GM18951 (cell line): ENCODE results near the gene PHLDB2.

Experiments used
- POLR2A ChIP-seq: IDR thresholded peaks from 4 replicates; pipeline ENCODE4 v1.6.1; 2011; ENCODE audit warnings: mild to moderate bottlenecking; ENCODE audit not compliant: insufficient read length, insufficient read depth; ENCODE audit errors: extremely low read depth
- in situ Hi-C: fragments of 300-500 bp; cut with MboI; formaldehyde crosslinking; loops from one replicate; pipeline ENCODE4 v1.12.0; 2022; ENCODE audit warnings: low sequenced_read_pairs, mixed read lengths, inconsistent platforms; ENCODE audit not compliant: unreplicated experiment

The PHLDB2 gene

DNA sequence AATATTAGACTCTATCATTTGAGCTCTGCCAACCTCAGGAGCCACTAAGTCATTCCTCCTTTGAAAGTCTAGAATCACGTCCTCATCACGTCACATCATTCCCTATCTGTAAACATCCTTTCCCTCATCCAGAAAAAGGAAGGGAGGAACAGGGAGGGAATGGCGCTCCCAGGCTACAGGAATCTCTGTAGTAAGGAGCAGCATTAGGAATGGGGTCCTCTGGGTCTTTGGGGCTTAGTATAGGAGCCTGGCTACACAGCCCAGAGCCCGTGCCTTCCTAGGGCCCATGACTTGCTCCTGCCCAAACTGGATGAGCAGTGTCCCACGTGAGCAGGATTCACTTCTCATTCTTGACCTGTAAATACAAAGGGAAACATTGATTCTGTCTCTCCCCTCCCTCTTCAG is 141.3 kb downstream of the PHLDB2 start:
- in situ Hi-C loops = no loop called here
- TF ChIP-seq POLR2A = no peak

- no peak for TF ChIP-seq POLR2A
- in situ Hi-C loops = no loop called here
Observed at GRCh38 chr3:112000966-112001365, 141.9 kb downstream of the PHLDB2 start.

DNA sequence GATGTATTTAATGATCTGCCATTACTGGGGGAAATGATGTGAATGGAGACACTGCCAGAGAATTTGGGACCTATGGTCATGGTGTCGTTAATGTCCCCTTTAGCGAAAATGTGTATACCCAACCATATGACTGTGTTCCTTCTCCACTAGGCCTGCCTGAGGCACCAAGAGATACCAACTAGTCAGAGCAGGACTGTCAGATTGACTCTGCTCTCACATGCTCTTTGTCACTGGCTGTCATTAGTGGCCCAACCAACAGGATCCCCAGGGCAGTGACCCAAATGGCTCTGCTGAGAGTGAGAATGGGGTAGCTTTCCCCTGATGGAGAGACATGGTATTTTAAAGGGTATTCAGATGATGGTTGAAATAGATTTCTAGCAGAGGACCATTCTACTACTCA is 142.5 kb downstream of the PHLDB2 start:
- no peak for TF ChIP-seq POLR2A
- in situ Hi-C loops = no loop called here

DNA sequence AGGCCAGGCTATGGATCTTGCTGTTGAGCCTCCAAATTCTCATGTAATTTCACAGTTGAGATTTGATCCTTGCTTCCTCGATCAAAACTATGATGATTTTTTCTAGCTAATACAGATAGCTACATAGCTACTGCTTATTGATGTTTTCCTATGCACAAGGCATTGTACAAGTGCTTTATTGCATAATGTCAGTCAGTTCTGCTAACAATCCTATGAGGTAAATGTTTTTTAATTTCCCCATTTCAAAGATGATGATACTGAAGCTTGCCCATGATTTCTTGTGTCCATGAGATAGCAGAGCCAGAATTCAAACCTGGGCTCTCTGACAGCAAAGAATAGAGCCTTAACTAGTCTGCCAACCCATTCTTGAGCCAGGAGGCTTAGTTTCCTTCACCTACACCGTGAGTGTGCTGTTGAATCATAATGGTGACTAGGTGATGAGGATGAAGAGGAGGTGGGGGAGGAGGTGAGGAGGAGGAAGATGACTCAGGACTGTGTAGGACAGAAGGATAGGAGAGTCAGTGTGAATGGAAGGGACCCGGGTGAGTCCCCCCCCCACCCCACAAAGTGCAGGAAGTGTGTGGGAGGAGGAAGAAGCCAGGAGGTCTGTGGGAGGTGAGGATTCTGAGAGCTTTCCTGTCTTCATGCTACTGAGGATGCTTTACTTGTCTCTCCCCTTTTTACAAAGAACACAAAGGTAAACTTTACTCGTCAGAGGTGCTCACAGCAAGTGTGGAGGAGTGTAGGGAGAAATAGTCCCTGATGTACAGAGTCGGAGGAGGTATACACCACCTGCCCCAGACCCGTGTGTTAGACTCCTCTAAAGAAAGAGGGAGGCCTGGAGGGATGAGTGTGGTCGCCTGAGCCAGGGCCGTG is 143.3 kb downstream of the PHLDB2 start:
- in situ Hi-C loops = no loop called here
- no peak for TF ChIP-seq POLR2A

DNA sequence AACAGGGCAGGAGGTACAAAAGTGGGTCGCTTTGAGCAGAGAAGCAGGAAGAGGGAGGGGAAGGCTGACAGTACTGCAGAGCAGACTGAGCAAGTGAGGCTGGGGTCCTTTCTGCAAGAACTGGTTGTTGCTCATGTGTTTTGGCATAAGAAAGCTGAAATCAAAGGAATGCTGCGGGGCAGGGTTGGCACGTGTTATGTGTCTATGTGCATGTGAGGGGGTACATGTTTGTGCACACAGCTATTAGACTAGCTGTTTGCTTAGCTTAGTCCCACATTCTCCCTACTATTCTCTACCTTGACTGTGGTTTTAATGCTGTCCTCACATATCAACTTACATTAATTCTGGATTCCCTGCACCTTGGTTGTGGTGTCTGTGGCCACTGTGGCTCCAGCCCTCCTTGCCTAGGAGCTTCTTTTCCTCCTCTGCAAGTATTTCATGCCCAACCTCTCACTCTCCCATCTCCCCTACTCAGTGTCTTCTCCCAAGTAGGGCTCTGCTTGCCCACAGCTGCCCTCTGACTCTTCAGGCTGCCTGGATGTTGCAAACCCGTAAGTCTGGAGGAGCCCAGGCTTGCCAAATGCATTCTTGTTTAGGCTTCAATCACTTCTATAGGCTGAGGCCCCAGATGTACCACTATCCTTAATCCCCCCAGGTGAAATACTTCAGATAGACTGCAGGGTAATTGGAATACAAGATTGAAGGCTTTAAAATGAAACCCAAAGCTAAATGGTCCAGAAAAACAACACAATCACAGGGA is 144.4 kb downstream of the PHLDB2 start:
- TF ChIP-seq POLR2A = no peak
- in situ Hi-C loops = no loop called here

GRCh38 chr3:112004187-112004586 is 145.1 kb downstream of the PHLDB2 start:
- no peak for TF ChIP-seq POLR2A
- in situ Hi-C loops = no loop called here

DNA sequence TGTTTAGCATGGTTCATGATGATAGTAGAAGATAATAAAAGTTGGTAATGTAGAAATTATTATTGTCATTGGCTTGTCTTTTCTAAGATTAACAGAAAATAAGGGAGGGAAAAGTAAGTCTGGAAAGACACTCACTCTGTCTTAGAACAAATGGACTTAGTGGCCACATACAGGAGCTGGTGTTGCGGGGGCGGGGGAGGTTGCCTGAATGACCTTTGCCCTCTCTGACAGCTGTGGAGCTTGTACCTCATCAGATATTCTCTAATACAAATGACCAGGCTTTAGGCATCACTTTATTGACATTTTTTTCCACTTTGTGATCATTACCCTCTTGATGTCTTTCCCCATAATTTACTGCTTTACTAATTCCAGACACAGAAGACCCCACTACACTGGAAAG is 145.6 kb downstream of the PHLDB2 start:
- in situ Hi-C loops = no loop called here
- no peak for TF ChIP-seq POLR2A

DNA sequence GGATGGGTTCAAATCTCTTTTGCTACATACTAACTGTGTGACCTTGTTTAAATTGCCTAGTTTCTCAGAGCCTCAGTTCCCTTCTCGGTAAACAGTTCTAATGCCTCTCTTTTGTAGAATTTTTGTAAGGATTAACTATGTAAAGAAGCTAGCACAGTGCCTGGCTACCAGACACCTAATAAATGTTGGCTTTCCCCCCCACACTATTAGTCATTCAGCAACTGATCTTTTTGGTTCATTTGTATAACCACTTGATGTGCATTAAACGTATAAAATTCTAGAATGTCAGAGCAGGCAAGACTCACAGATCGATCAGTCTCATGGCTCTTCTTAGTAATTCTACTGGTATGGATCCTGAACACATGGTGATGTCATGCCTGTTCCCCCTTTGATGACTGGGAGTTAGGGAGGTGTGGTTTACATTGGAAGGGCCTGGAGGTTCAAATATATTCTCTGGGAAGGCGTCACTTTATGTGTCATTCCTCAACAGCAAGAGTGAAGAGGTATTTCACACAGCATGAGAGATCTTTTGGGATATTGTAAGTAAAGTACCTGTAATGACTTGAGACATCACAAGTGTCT is 146.1 kb downstream of the PHLDB2 start:
- in situ Hi-C loops = no loop called here
- TF ChIP-seq POLR2A = no peak

- TF ChIP-seq POLR2A = no peak
- in situ Hi-C loops = no loop called here
Observed at GRCh38 chr3:112007633-112008032, 148.6 kb downstream of the PHLDB2 start.

DNA sequence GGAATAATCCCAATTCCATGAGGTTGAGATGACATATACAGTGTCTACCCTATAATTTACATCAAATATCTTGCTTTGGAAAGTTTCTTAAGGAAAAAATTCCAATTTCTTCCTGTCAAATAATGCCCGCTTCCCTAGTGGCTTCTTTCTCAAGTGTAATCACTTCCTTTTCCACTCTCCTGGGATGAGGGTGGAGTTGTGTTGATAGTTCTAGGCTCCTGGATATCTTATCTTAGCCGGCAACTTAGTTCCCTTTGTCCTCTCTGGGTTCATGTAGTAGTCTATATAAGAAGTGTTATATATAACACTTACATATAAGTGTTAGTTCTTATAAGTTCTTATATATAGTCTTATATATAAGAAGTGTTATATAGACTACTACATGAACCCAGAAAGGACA is 150.6 kb downstream of the PHLDB2 start:
- in situ Hi-C loops = no loop called here
- no peak for TF ChIP-seq POLR2A

GRCh38 chr3:112010636-112011035 is 151.6 kb downstream of the PHLDB2 start:
- in situ Hi-C loops = no loop called here
- no peak for TF ChIP-seq POLR2A

GRCh38 chr3:112011376-112011940 is 152.4 kb downstream of the PHLDB2 start:
- in situ Hi-C loops = no loop called here

More at GRCh38 chr3:112011376-112011940, 152.4 kb downstream of the PHLDB2 start:
- TF ChIP-seq POLR2A = no peak
